DMS53 treated with DMSO at 0.1 percent for 48 hours (cell line): ENCODE results near the gene RNU1-4.
"Not testable (repeated sequence)": the region's sequence is repeated elsewhere in the genome, so short reads cannot be mapped to it uniquely, and the experiment has no call there.

Source experiments
- DNase-seq: peaks from one replicate; lab custom pipeline; 2025; ENCODE audit not compliant: unreplicated experiment; lab: John Stamatoyannopoulos, UW

Gene RNU1-4

GRCh38 chr1:16740047-16740964, at the start of gene RNU1-4:
Gene RNU1-4 (plus strand): TSS chr1:16740516.
- not testable (repeated sequence) for DNase-seq

GRCh38 chr1:16690971-16691682, 49.2 kb upstream of the RNU1-4 start:
- not testable (repeated sequence) for DNase-seq

GRCh38 chr1:16692283-16692682, 48.0 kb upstream of the RNU1-4 start:
- not testable (repeated sequence) for DNase-seq

- DNase-seq, result not testable (repeated sequence)
Observed at GRCh38 chr1:16692717-16693448, 47.4 kb upstream of the RNU1-4 start.

GRCh38 chr1:16693449-16694307, 46.6 kb upstream of the RNU1-4 start:
- not testable (repeated sequence) for DNase-seq

- not testable (repeated sequence) for DNase-seq
Observed at GRCh38 chr1:16694308-16694702, 46.0 kb upstream of the RNU1-4 start.

- DNase-seq, result peak; percentile 59
Observed at GRCh38 chr1:16696507-16697150, 43.7 kb upstream of the RNU1-4 start.

- not testable (repeated sequence) for DNase-seq
Observed at GRCh38 chr1:16697152-16697551, 43.2 kb upstream of the RNU1-4 start.

GRCh38 chr1:16699440-16699839, 40.9 kb upstream of the RNU1-4 start:
- DNase-seq, result not testable (repeated sequence)

- not testable (repeated sequence) for DNase-seq
Observed at GRCh38 chr1:16700138-16700895, 40.0 kb upstream of the RNU1-4 start.

- DNase-seq, result not testable (repeated sequence)
Observed at GRCh38 chr1:16701189-16701588, 39.1 kb upstream of the RNU1-4 start.

GRCh38 chr1:16702280-16702679, 38.0 kb upstream of the RNU1-4 start:
- DNase-seq, result not testable (repeated sequence)

GRCh38 chr1:16703141-16703540, 37.2 kb upstream of the RNU1-4 start:
- not testable (repeated sequence) for DNase-seq

- not testable (repeated sequence) for DNase-seq
Observed at GRCh38 chr1:16703602-16704001, 36.7 kb upstream of the RNU1-4 start.

- DNase-seq, result not testable (repeated sequence)
Observed at GRCh38 chr1:16704076-16704475, 36.2 kb upstream of the RNU1-4 start.

- DNase-seq, result not testable (repeated sequence)
Observed at GRCh38 chr1:16704502-16705100, 35.7 kb upstream of the RNU1-4 start.

GRCh38 chr1:16706302-16706701, 34.0 kb upstream of the RNU1-4 start:
- DNase-seq, result not testable (repeated sequence)
